ENCODE results near the gene MAPT. TPM values are rescaled to one million over a fixed set of nuclear protein-coding genes. Genes with fewer than 3 reads are reported as not detected.
"Not testable (repeated sequence)": the region's sequence is repeated elsewhere in the genome, so short reads cannot be mapped to it uniquely, and the experiment has no call there.

MAPT gene
- total RNA-seq, 1 donor from 2014 or later: 23.5 TPM

- no peak for DNase-seq (ENCODE audit: low spot score)
These were observed 55.5 kb downstream of the MAPT start for GRCh38 chr17:45949755-45950320.

GRCh38 chr17:45950888-45951287 lies 56.5 kb downstream of the MAPT start:
- no peak for DNase-seq (ENCODE audit: low spot score)

DNA sequence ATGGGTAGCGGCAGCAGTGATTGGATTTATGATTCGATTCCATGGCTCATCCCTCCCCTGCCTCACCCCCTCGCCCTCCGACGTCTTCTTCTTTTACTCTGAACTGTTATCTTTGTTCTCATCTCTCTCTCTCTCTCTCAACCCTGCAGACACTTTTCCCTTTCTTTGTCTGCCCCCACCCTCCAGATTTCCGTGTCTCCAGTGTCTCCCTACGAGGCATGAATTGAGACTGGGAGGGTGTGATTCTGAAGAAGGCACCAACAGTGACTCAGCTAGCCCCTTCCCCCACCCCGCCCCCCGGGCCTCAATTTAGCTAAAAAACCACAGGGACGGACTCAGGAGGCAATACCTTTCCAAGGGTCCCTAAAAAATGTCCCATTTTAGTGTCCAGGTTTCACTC lies 57.0 kb downstream of the MAPT start:
- no peak for DNase-seq (ENCODE audit: low spot score)

DNA sequence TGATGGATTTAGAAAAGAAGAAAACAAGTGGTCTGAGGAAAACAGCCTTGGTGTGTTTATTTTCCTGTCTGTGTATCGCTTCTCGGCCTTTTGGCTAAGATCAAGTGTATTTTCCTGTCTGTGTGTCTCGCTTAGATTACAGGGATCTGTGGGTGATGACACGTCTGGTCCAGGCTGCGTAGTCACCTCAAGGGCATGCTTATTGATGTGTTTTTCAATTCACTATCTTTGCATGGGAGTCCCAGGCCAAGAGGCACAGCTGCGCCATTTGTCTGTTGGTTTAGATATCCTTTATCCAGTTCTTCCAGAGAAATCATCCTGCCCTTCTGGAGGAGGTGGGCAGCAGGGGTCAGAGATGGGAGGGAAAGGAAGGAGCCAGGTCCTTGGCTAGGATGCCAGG lies 57.6 kb downstream of the MAPT start:
- DNase-seq (ENCODE audit: low spot score): no peak

- DNase-seq (ENCODE audit: low spot score): no peak
These were observed 58.5 kb downstream of the MAPT start for GRCh38 chr17:45952814-45953320.

DNA sequence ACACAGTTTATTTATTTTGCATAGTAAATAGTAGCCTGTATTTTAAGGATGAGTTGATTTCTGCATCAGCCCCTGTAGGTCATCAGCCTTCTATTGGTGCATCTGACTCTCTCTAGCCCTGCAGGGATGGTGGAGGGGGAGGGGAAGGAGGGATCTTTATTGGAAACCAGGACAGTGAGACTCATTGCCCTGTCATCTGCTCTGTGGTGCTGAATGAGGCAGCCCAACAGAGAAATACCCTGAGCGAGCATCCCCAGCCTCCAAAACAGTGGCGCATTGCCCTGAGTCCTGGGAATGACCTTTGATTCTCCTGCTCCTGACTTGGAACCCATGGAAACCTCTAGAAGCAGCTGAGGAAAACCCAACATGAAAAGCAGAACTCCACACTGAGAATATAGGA lies 59.2 kb downstream of the MAPT start:
- DNase-seq (ENCODE audit: low spot score): no peak

DNA sequence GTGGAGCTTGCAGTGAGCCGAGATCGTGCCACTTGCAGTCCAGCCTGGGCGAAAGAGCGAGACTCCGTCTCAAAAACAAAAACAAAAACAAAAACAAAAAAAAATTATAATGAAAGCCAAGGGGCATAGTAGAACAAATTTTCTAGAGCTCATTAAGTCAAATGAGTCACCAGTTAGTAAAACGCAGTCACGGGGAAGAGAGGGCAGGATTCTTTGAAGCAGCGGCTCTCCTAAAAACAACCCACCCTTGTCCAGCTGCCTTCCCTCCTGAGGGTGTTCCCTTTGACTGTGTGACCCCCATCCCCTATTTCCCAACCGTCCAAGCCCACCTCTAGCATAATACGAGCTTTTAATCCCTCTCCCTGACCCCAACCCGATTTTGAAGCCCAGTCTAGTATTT lies 60.6 kb downstream of the MAPT start:
- DNase-seq (ENCODE audit: low spot score): no peak

- DNase-seq (ENCODE audit: low spot score): no peak
These were observed 61.0 kb downstream of the MAPT start for GRCh38 chr17:45955326-45955725.

- no peak for DNase-seq (ENCODE audit: low spot score)
These were observed 61.7 kb downstream of the MAPT start for GRCh38 chr17:45956090-45956489.

GRCh38 chr17:45956746-45957145 lies 62.4 kb downstream of the MAPT start:
- not testable (repeated sequence) for DNase-seq (ENCODE audit: low spot score)

- DNase-seq (ENCODE audit: low spot score): no peak
These were observed 64.0 kb downstream of the MAPT start for GRCh38 chr17:45958307-45958706.

DNA sequence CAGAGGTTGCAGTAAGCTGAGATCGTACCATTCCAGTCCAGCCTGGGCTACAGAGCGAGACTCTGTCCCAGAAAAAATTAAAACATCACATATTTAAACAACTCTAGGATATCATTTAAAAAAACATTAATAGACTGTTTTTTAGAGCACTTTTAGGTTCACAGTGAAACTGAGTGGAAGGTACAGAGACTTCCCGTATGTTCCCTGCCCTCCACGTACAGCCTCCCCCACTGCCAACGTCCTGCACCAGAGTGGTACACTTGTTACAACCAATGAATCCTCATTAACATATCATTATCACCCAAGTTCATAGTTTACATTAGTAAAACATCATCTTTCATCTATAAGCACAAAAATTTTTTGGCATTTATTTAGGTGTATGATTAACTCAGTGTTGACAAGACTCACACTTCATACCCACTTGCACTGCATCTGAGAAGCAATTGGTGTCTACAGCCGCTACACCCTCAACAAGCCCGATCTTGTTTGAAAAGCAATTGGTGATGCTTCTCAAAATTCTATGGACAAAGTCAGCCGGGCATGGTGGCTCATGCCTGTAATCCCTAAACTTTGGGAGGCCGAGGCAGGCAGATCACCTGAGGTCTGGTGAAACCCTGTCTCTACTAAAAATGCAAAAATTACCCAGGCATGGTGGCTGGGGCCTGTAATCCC lies 64.8 kb downstream of the MAPT start:
- DNase-seq (ENCODE audit: low spot score): no peak

- DNase-seq (ENCODE audit: low spot score): no peak
These were observed 66.0 kb downstream of the MAPT start for GRCh38 chr17:45960311-45960710.

GRCh38 chr17:45961206-45961605 lies 66.9 kb downstream of the MAPT start:
- no peak for DNase-seq (ENCODE audit: low spot score)

DNA sequence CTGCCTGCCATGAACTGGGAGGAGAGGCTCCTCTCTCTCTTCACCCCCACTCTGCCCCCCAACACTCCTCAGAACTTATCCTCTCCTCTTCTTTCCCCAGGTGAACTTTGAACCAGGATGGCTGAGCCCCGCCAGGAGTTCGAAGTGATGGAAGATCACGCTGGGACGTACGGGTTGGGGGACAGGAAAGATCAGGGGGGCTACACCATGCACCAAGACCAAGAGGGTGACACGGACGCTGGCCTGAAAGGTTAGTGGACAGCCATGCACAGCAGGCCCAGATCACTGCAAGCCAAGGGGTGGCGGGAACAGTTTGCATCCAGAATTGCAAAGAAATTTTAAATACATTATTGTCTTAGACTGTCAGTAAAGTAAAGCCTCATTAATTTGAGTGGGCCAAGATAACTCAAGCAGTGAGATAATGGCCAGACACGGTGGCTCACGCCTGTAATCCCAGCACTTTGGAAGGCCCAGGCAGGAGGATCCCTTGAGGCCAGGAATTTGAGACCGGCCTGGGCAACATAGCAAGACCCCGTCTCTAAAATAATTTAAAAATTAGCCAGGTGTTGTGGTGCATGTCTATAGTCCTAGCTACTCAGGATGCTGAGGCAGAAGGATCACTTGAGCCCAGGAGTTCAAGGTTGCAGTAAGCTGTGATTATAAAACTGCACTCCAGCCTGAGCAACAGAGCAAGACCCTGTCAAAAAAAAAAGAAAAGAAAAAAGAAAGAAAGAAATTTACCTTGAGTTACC lies 68.0 kb downstream of the MAPT start:
- DNase-seq (ENCODE audit: low spot score): no peak

DNA sequence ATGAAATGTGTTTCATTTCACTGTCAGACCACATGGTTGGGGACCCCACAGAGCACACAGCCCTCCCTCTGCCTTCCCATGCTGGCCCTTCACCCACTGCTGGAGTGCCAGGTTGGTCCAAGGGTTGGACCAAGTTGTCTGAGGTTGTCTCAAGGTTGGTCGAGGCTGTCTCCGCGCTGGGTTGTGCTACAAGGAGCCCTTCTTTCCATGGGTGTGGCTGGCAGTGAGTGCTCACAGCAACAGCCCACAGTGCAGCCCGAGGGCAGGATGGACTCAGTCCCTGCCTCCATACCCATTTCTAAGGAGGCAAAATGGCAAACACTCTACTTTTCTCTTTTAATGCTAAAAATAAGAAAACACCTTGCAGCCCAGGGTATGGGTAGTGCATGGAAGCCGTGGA lies 68.9 kb downstream of the MAPT start:
- DNase-seq (ENCODE audit: low spot score): no peak

GRCh38 chr17:45963889-45964288 lies 69.5 kb downstream of the MAPT start:
- DNase-seq (ENCODE audit: low spot score): no peak

- no peak for DNase-seq (ENCODE audit: low spot score)
These were observed 70.3 kb downstream of the MAPT start for GRCh38 chr17:45964634-45965033.

GRCh38 chr17:45965812-45966211 lies 71.5 kb downstream of the MAPT start:
- no peak for DNase-seq (ENCODE audit: low spot score)

GRCh38 chr17:45966606-45967280 lies 72.4 kb downstream of the MAPT start:
- DNase-seq (ENCODE audit: low spot score): no peak

- DNase-seq (ENCODE audit: low spot score): no peak
These were observed 73.0 kb downstream of the MAPT start for GRCh38 chr17:45967378-45967777.

DNA sequence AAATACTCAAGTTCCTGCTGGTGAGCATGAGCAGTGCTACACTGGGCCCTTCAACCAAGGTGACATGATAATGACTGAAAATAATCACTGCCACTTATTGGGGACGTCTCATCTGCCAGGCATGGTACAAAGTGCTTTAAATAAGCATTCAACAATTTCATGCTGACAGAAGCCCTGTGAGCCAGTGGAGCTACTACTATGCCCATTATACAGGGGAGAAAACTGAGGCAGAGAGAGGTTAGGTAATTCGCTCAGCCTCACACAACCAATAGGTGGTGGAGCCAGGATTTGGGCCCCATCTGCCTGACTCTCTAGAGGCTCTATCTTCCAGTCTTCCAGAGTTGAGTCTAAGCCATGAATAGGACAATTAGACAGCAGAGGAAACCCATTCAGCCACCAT lies 74.4 kb downstream of the MAPT start:
- DNase-seq (ENCODE audit: low spot score): no peak

Measured in mesenteric fat pad (tissue), 1 donor.